ENCODE measurements around the gene SYT2.
"Not testable (repeated sequence)": the region's sequence is repeated elsewhere in the genome, so short reads cannot be mapped to it uniquely, and the experiment has no call there.

SYT2 gene

GRCh38 chr1:202615208-202615500 lies 95.1 kb downstream of the SYT2 start:
- not testable (repeated sequence) for DNase-seq (ENCODE audit: low read depth in 1 of 2, low spot score in 1 of 2); H3K27ac ChIP-seq (replicated peaks); H3K27me3 ChIP-seq (ENCODE audit: insufficient read depth, poor library complexity, severe bottlenecking); H3K4me3 ChIP-seq (replicated peaks; ENCODE audit: insufficient read depth, low read length)

DNA sequence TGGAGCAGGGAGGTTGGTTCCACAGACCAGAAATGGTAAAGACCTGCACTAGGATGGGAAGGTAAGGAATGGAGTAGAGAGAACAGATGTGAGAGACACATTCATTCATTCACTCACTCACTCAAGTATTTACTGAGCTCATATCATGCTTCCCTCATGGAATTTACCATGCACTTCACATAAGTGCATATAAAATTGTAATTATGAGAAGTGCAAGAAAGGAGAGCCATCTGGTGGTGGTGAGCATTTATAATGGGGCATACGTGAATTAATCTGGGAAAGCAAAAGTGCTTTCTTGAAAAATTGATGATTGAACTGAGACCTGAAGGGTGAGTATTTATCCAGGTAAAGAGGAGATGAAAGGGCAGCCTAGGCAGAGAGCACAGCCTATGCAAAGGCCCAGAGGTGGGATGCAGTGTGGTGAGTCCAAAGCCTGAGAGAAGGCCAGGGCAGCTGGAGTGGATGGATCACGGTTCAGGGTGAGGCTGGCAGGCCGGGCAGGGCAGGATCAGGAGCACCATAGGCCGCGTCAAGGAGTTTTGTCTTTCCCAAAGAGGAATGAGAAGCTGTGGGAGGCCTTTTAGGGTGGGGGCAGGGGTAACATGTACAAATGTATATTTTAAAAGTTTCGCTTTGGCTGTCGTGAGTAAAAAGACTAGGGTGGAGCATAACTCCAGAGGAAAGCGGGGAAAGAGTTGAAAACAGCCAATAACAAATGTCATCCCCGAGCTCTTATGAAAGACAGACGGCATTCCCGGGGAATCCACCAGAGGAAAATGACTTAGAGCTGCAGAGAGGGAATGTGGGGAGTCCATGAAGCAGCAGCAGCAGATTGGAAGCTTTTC lies 95.7 kb downstream of the SYT2 start:
- not testable (repeated sequence) for H3K27ac ChIP-seq (replicated peaks); H3K27me3 ChIP-seq (ENCODE audit: insufficient read depth, poor library complexity, severe bottlenecking); DNase-seq (ENCODE audit: low read depth in 1 of 2, low spot score in 1 of 2); H3K4me3 ChIP-seq (replicated peaks; ENCODE audit: insufficient read depth, low read length)

GRCh38 chr1:202613571-202613970 lies 96.7 kb downstream of the SYT2 start:
- Histone ChIP-seq H3K27me3 (ENCODE audit: insufficient read depth, poor library complexity, severe bottlenecking) (no peaks in the 10 kb centered on the region), H3K27ac (replicated peaks) (no peak overlapping the region), H3K4me3 (replicated peaks; ENCODE audit: insufficient read depth, low read length) (no peak overlapping the region)
- TF ChIP-seq SPI1 (IDR thresholded peaks at IDR 0.05; ENCODE audit: borderline replicate concordance, low read depth) = no peak
- no peak for TF ChIP-seq GABPA (IDR thresholded peaks at IDR 0.05; ENCODE audit: low read depth)
- TF ChIP-seq CTCF (IDR thresholded peaks at IDR 0.05; ENCODE audit: insufficient read depth, low read length) = no peak
- no peak for DNase-seq (ENCODE audit: low read depth in 1 of 2, low spot score in 1 of 2)

GRCh38 chr1:202612036-202612435 lies 98.2 kb downstream of the SYT2 start:
- H3K27me3 ChIP-seq (ENCODE audit: insufficient read depth, poor library complexity, severe bottlenecking); H3K4me3 ChIP-seq (replicated peaks; ENCODE audit: insufficient read depth, low read length); H3K27ac ChIP-seq (replicated peaks); DNase-seq (ENCODE audit: low read depth in 1 of 2, low spot score in 1 of 2): not testable (repeated sequence)

DNA sequence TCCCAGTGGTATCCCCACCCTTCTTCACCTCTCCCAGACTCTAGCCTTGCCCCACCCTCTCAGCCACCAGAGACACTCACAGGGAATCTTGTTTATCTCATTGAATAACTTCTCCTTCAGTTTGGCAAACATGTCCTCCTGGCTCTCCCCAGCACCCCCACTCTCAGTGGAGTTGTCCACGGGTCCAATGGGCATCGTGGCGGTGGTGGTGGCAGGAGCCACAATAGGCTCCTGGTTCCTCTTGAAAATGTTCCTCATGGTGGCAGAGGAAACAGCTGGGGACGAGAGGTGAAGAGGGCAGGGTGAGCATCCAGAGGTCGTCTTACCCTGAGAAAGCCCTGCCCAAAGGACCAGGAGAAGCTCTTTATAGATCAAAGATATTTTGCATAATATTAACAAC lies 104.7 kb downstream of the SYT2 start:
- H3K27me3 ChIP-seq (ENCODE audit: insufficient read depth, poor library complexity, severe bottlenecking) = no peaks in the 10 kb centered on the region
- TF ChIP-seq GABPA (IDR thresholded peaks at IDR 0.05; ENCODE audit: low read depth) (no peak), REST (IDR thresholded peaks at IDR 0.05; ENCODE audit: insufficient replicate concordance, low read depth) (no peak), POLR2AphosphoS5 (IDR thresholded peaks at IDR 0.05; ENCODE audit: low read depth) (no peak), CTCF (IDR thresholded peaks at IDR 0.05; ENCODE audit: insufficient read depth, low read length) (no peak), SPI1 (IDR thresholded peaks at IDR 0.05; ENCODE audit: borderline replicate concordance, low read depth) (no peak)
- no peak overlapping the region for H3K4me3 ChIP-seq (replicated peaks; ENCODE audit: insufficient read depth, low read length)
- DNase-seq (ENCODE audit: low read depth in 1 of 2, low spot score in 1 of 2) = no peak
- no peak overlapping the region for H3K27ac ChIP-seq (replicated peaks)

- no peak for DNase-seq (ENCODE audit: low read depth in 1 of 2, low spot score in 1 of 2)
- H3K27ac ChIP-seq (replicated peaks) = no peak overlapping the region
- H3K4me3 ChIP-seq (replicated peaks; ENCODE audit: insufficient read depth, low read length) = no peak overlapping the region
- no peak for TF ChIP-seq SPI1 (IDR thresholded peaks at IDR 0.05; ENCODE audit: borderline replicate concordance, low read depth)
- TF ChIP-seq REST (IDR thresholded peaks at IDR 0.05; ENCODE audit: insufficient replicate concordance, low read depth) = no peak
- TF ChIP-seq CTCF (IDR thresholded peaks at IDR 0.05; ENCODE audit: insufficient read depth, low read length) = no peak
- no peak for TF ChIP-seq GABPA (IDR thresholded peaks at IDR 0.05; ENCODE audit: low read depth)
- no peak for TF ChIP-seq POLR2AphosphoS5 (IDR thresholded peaks at IDR 0.05; ENCODE audit: low read depth)
- no peaks in the 10 kb centered on the region for H3K27me3 ChIP-seq (ENCODE audit: insufficient read depth, poor library complexity, severe bottlenecking)
Measured at GRCh38 chr1:202603435-202603834, 106.8 kb downstream of the SYT2 start.
